K562 (cell line): ENCODE results near the gene KRT6C. TPM values are rescaled to one million over a fixed set of nuclear protein-coding genes. Genes with fewer than 3 reads are reported as not detected.

Source experiments
- ATAC-seq: fragments of 200-7000 bp; cut with Tn5 transposase; 3 replicates; pipeline ENCODE4 v1.9.1; 2020; ENCODE audit warnings: moderate library complexity
- BruUV-seq: library from RNA; stranded (reverse); fragments of 400-500 nt; replicated peaks from 2 replicates; lab custom pipeline; 2021; lab: Mats Ljungman, UMichigan
- CTCF ChIA-PET: fragments of 300-600 bp; formaldehyde crosslinking; extraction: SDS; loops from one replicate; lab custom pipeline; 2021; ENCODE audit warnings: low intra/inter-chr PET ratio; lab: Yijun Ruan, JAX
- POLR2A ChIA-PET: fragments of 300-600, 350-650 bp; sonication (Branson Sonifier 250); formaldehyde crosslinking; extraction: SDS; loops from one replicate; lab custom pipeline; 2021; ENCODE audit warnings: antibody characterized with exemption, inconsistent platforms; lab: Yijun Ruan, JAX
- DNase-seq, 4 experiments: peaks; one replicate each; pipeline versions ENCODE4 v3.0.0 to v3.0.0-alpha.2; 2011 to 2018; ENCODE audit warnings: low spot score in 3 of 4, mixed read lengths in 3 of 4; ENCODE audit errors: extremely low read depth in 1 of 4
- FAIRE-seq: peaks from 2 replicates; lab custom pipeline; 2011; peaks lifted over from hg19 to GRCh38; lab: Jason Lieb, UNC
- H2AFZ ChIP-seq: 2 replicates; pipeline ENCODE4 v1.6.0; 2011; ENCODE audit warnings: low read depth, low read length, control low read depth, inconsistent platforms
- H3K27ac ChIP-seq: fragments of 200-600 bp; 3 replicates; pipeline ENCODE4 v1.8.0; 2011; ENCODE audit warnings: low read depth, mild to moderate bottlenecking, control low read depth, inconsistent platforms, low read length, moderate library complexity, mixed read lengths; ENCODE audit errors: extremely low read depth
- H3K27me3 ChIP-seq, 2 experiments: fragments of 300-600 bp in 1 of 2; 2 replicates in 1 of 2; 3 replicates in 1 of 2; pipeline versions ENCODE4 v1.6.0 to v1.8.0; 2011; ENCODE audit warnings: inconsistent platforms in 2 of 2, low read length in 2 of 2, mild to moderate bottlenecking in 1 of 2, mixed read lengths in 1 of 2, moderate library complexity in 1 of 2; ENCODE audit not compliant: control insufficient read depth in 2 of 2, insufficient read depth in 2 of 2
- H3K36me3 ChIP-seq: fragments of 300-600 bp; 3 replicates; pipeline ENCODE4 v1.8.0; 2011; ENCODE audit warnings: mild to moderate bottlenecking, low read length, inconsistent platforms; ENCODE audit not compliant: control insufficient read depth, insufficient read depth
- H3K4me1 ChIP-seq, 2 experiments: fragments of 200-600 bp in 1 of 2; replicated peaks in 1 of 2; 2 replicates in 1 of 2; 3 replicates in 1 of 2; pipeline versions ENCODE4 v1.5.1 to v1.8.0; 2011; ENCODE audit warnings: inconsistent platforms in 2 of 2, low read length in 2 of 2, mild to moderate bottlenecking in 1 of 2, mixed read lengths in 1 of 2, moderate library complexity in 1 of 2; ENCODE audit not compliant: control insufficient read depth in 2 of 2, insufficient read depth in 2 of 2
- H3K4me2 ChIP-seq: 2 replicates; pipeline ENCODE4 v1.6.1; 2011; ENCODE audit warnings: low read length, control low read depth, inconsistent platforms, mixed read lengths; ENCODE audit not compliant: insufficient read depth
- H3K4me3 ChIP-seq: fragments of 200-600 bp; sonication (generic), shearing (Covaris generic); 2 replicates; pipeline ENCODE4 v1.5.1; 2016; ENCODE audit warnings: control low read depth, inconsistent platforms
- H3K79me2 ChIP-seq: fragments of 200-600 bp; 3 replicates; pipeline ENCODE4 v1.8.0; 2011; ENCODE audit warnings: low read length, inconsistent platforms; ENCODE audit not compliant: control insufficient read depth, insufficient read depth
- H3K9ac ChIP-seq, 2 experiments: 2 replicates each; pipeline versions ENCODE4 v1.6.0 to v1.6.1; 2011; ENCODE audit warnings: low read depth in 2 of 2, low read length in 2 of 2, control low read depth in 1 of 2, inconsistent platforms in 1 of 2, mild to moderate bottlenecking in 1 of 2, mixed read lengths in 1 of 2; ENCODE audit not compliant: insufficient read depth in 1 of 2
- H3K9me1 ChIP-seq: one replicate; pipeline ENCODE4 v1.6.0; 2011; ENCODE audit warnings: inconsistent platforms, mild to moderate bottlenecking, low read length, moderate library complexity; ENCODE audit not compliant: control insufficient read depth, insufficient read depth
- H3K9me3 ChIP-seq: replicated peaks from 2 replicates; pipeline ENCODE4 v1.5.1; 2011; ENCODE audit warnings: low read depth, low read length, inconsistent platforms; ENCODE audit not compliant: control insufficient read depth, insufficient read depth
- H4K20me1 ChIP-seq: replicated peaks from 2 replicates; pipeline ENCODE4 v1.6.1; 2011; ENCODE audit warnings: low read length, inconsistent platforms, mixed read lengths; ENCODE audit not compliant: control insufficient read depth, insufficient read depth
- CEBPB ChIP-seq: fragments of 450-650 bp; IDR thresholded peaks from 2 replicates; pipeline ENCODE4 v1.6.1; 2016; ENCODE audit warnings: missing genetic modification characterization, missing compliant biosample characterization
- FOXA3 ChIP-seq, 2 experiments: fragments of 450-650 bp in 1 of 2; sonication (generic) in 1 of 2; formaldehyde crosslinking; IDR thresholded peaks in 1 of 2; conservative IDR thresholded peaks in 1 of 2; 2 replicates each; pipeline versions ENCODE4 v1.4.0 to v1.8.0; 2020 to 2022; ENCODE audit warnings: mild to moderate bottlenecking in 2 of 2, missing genetic modification reagents in 1 of 2
- FOXP1 ChIP-seq: sonication (generic); formaldehyde crosslinking; IDR thresholded peaks from 2 replicates; pipeline ENCODE4 v1.8.0; 2022; ENCODE audit warnings: mild to moderate bottlenecking, missing genetic modification reagents
- HDGF ChIP-seq: fragments of 450-650 bp; IDR thresholded peaks from 2 replicates; pipeline ENCODE4 v1.6.1; 2016
- HEY1 ChIP-seq: fragments of 250-450 bp; sonication (Bioruptor Pico); IDR thresholded peaks from 2 replicates; pipeline ENCODE4 v1.5.0; 2020; ENCODE audit warnings: mild to moderate bottlenecking, moderate library complexity, borderline replicate concordance
- KLF6 ChIP-seq: fragments of 250-450 bp; sonication (Bioruptor Pico); IDR thresholded peaks from 2 replicates; pipeline ENCODE4 v1.4.0; 2020; ENCODE audit warnings: mild to moderate bottlenecking, moderate library complexity, borderline replicate concordance
- MBD2 ChIP-seq: sonication (generic); IDR thresholded peaks from 2 replicates; pipeline ENCODE4 v1.6.1; 2016; ENCODE audit warnings: low read depth, borderline replicate concordance
- MYNN ChIP-seq, 2 experiments: sonication (generic); formaldehyde crosslinking in 1 of 2; IDR thresholded peaks; 2 replicates each; pipeline versions ENCODE4 v1.5.0 to v1.6.1; 2016 to 2020; ENCODE audit warnings: antibody characterized with exemption in 1 of 2, missing genetic modification reagents in 1 of 2
- NCOA2 ChIP-seq, 2 experiments: fragments of 450-650 bp; IDR thresholded peaks; 2 replicates each; pipeline ENCODE4 v1.6.1; 2018; ENCODE audit warnings: mild to moderate bottlenecking in 2 of 2, moderate library complexity in 1 of 2; ENCODE audit not compliant: partially characterized antibody in 2 of 2
- RB1 ChIP-seq: fragments of 450-650 bp; IDR thresholded peaks from 2 replicates; pipeline ENCODE4 v1.6.1; 2017; ENCODE audit warnings: low read depth, mild to moderate bottlenecking
- SREBF1 ChIP-seq: fragments of 150-350 bp; IDR thresholded peaks from 2 replicates; pipeline ENCODE4 v1.6.1; 2014; ENCODE audit warnings: antibody characterized with exemption, low read depth, low read length, borderline replicate concordance
- TAF7 ChIP-seq: fragments of 450-650 bp; IDR thresholded peaks from 2 replicates; pipeline ENCODE4 v1.6.1; 2016; ENCODE audit warnings: missing genetic modification characterization, missing compliant biosample characterization
- TEAD4 ChIP-seq, 2 experiments: sonication (generic) in 1 of 2; formaldehyde crosslinking in 1 of 2; IDR thresholded peaks; 2 replicates each; pipeline versions ENCODE4 v1.6.1 to v1.8.0; 2012 to 2022; ENCODE audit warnings: borderline replicate concordance in 1 of 2, inconsistent platforms in 1 of 2, low read length in 1 of 2, mild to moderate bottlenecking in 1 of 2, missing genetic modification reagents in 1 of 2
- ZNF23 ChIP-seq: fragments of 250-450 bp; sonication (Bioruptor Pico); IDR thresholded peaks from 2 replicates; pipeline ENCODE4 v1.4.0; 2020; ENCODE audit warnings: mild to moderate bottlenecking
- ZNF445 ChIP-seq: fragments of 250-450 bp; sonication (Bioruptor Pico); IDR thresholded peaks from 2 replicates; pipeline ENCODE4 v1.4.0; 2020; ENCODE audit warnings: low read depth, mild to moderate bottlenecking, moderate library complexity
- WGBS: fragments of 100-300 bp; shearing (Covaris generic); methylation state at CpG from one replicate; pipeline ENCODE4 v1.1.6; 2016; ENCODE audit warnings: low coverage, mixed read lengths; ENCODE audit not compliant: insufficient coverage; ENCODE audit errors: missing lambda C conversion rate; 5-methylcytosine and 5-hydroxymethylcytosine counted together
- in situ Hi-C: fragments of 300-500 bp; cut with MboI; formaldehyde crosslinking; loops from 4 replicates; pipeline ENCODE4 v1.15.0; 2018; ENCODE audit warnings: inconsistent platforms, mixed read lengths
- intact Hi-C: fragments of 100-400 bp; cut with micrococcal nuclease; formaldehyde crosslinking; loops from 2 replicates; pipeline ENCODE4 v1.14.2; 2022
- polyA plus RNA-seq, 8 experiments: library from polyadenylated mRNA; depleted of rRNA in 4 of 8; stranded (reverse) in 5 of 8; unstranded in 3 of 8; fragments of >200 nt; fragmentation: Nextera tagmentation in 2 of 8; fragmentation: Illumina TruSeq in 1 of 8; extraction: Ambion mirVana in 2 of 8; extraction: Trizol in 1 of 8; gene quantifications; 2 replicates each; pipeline versions ENCODE4 v1.2.1 to v1.2.3, GENCODE V29; 2011 to 2014; ENCODE audit warnings: inconsistent platforms in 1 of 8, missing spikeins in 1 of 8
- total RNA-seq, 7 experiments: library from RNA; depleted of rRNA in 6 of 7; stranded (reverse); fragments of >200 nt in 6 of 7; fragmentation: Illumina TruSeq in 2 of 7; extraction: Trizol in 2 of 7; gene quantifications; 2 replicates each; pipeline versions ENCODE4 v1.2.1 to v1.2.3, GENCODE V29; 2011 to 2021; ENCODE audit warnings: low replicate concordance in 1 of 7
- TF ChIP-seq, protein P1 (sequence below): fragments of 450-650 bp; formaldehyde crosslinking; conservative IDR thresholded peaks from 2 replicates; pipeline ENCODE4 v1.4.0; 2022; ENCODE audit warnings: mild to moderate bottlenecking, missing genetic modification characterization
- TF ChIP-seq, protein P2 (sequence below), 3 experiments: IDR thresholded peaks in 2 of 3; conservative IDR thresholded peaks in 1 of 3; 2 replicates each; pipeline ENCODE4 v1.5.1; 2011 to 2012; ENCODE audit warnings: low read length in 3 of 3, mild to moderate bottlenecking in 3 of 3, control low read depth in 2 of 3, improper control_type of control experiment in 1 of 3, inconsistent platforms in 1 of 3, low read depth in 1 of 3, mixed read lengths in 1 of 3, moderate library complexity in 1 of 3; ENCODE audit not compliant: insufficient read depth in 2 of 3

Gene KRT6C
- total and polyA plus RNA-seq, 9 of the 15 experiments (the other 6 are each of a cell fraction or from before 2014, with no cell fraction given): not detected

DNA sequence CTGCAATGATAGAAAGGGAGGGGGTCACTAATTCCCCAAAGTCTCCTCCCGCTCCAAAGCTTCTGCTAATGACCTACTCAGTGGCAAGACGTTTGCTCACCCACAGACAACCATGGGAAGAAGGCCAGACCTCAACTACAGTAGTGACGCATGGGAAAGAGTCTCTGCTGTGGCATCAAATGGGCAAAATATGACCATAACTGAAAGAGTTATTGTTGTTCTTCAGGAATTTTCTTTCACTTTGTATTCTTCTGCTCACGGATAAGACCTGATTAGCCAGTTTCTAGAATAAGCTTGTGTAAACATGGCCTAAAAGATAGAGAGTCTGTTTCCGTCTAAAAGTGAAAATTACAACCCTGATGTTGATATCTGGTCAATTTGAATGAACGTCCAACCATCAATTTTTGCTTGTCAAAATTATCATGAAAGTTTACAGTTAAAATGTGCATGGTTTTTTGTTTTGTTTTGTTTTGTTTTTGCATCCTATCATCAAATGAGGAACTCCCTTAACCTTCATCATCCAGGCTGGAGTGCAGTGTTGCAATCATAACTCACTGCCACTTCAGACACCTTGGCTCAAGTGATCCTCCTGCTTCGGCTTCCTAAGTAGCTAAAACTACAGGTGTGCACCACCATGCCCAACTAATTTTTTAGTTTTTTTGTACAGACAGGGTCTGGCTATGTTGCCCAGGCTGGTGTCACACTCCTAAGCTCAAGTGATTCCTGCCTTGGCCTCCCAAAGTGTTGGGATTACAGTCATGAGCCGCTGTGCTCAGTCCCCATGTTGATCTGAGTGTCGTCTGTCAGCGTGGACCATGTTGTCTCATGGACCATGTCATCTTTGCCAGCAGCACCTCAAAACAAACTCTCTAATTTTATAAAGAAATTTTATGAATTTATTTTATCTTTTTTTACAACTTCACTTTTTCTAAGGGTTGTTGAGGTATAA lies 28.7 kb downstream of the KRT6C start (continued):
- TF ChIP-seq FOXA3 (CRISPR knock-in tag; conservative IDR thresholded peaks at IDR 0.05 in 1 of 2, IDR thresholded peaks at IDR 0.05 in 1 of 2) (0 out of 4 replicates have a peak, but pooled peaks of 1 of the 2 experiments have one; percentile 9), ZNF445 (CRISPR knock-in tag) (no peak), CEBPB (peak; percentile 16; the same call in 1 of the 2 replicates)

DNA sequence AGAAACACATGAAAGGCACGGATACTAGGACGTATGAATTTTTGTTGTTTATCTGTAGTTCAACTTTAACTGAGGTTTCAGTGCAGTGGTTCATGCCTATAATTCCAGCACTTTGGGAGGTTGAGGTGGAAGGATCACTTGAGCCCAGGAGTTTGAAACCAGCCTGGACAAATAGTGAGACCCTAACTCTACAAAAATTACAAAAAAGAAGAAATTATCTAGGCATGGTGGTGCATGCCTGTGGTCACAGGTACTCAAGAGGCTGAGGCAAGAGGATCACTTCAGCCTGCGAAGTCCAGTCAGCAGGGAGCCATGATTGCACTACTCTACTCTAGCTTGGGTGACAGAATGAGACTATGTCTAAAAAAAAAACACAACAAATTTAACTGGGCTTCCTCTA lies 29.6 kb downstream of the KRT6C start:
- Histone ChIP-seq H3K36me3 (no peaks in the 10 kb centered on the region), H3K79me2 (no peaks in the 10 kb centered on the region), H3K4me1 (no peaks in the 10 kb centered on the region), H3K9me1 (no peaks in the 10 kb centered on the region), H3K9me3 (no peaks in the 10 kb centered on the region), H3K9ac (no peak overlapping the region), H2AFZ (no peak overlapping the region), H3K27ac (no peak overlapping the region), H3K4me2 (no peak overlapping the region), H4K20me1 (no peaks in the 10 kb centered on the region; the same call in 1 of the 2 replicates), H3K4me3 (no peak overlapping the region), H3K27me3 (peaks cover 2 to 41% of the 10 kb centered on the region in 2 experiments; a peak in 4 of 5 replicates)
- ATAC-seq: no peak
- no peak for DNase-seq
- FAIRE-seq: no peak
- BruUV-seq: no TSS peak
- ChIA-PET POLR2A (no interaction called here), CTCF (no interaction called here)
- in situ Hi-C loops (no loop called here), intact Hi-C loops (no loop called here)
- 0% methylated on average over 3 of the region's 3 CpGs for WGBS
- TF ChIP-seq TEAD4 (IDR thresholded peaks at IDR 0.05; ENCODE audit: low read length) (no peak), TEAD4 (CRISPR knock-in tag; IDR thresholded peaks at IDR 0.05; ENCODE audit: borderline replicate concordance) (no peak), ZNF23 (CRISPR knock-in tag) (no peak), SREBF1 (no peak), HEY1 (CRISPR knock-in tag) (no peak), RB1 (no peak), HDGF (no peak), NCOA2 (IDR thresholded peaks at IDR 0.05; ENCODE audit: partially characterized antibody in 2 of 2) (no peak), MYNN (IDR thresholded peaks at IDR 0.05) (no peak), MYNN (CRISPR knock-in tag; IDR thresholded peaks at IDR 0.05) (no peak), TAF7 (no peak), MBD2 (no peak), FOXP1 (CRISPR knock-in tag) (no peak), KLF6 (CRISPR knock-in tag) (no peak)
- TF ChIP-seq, protein P1, sequence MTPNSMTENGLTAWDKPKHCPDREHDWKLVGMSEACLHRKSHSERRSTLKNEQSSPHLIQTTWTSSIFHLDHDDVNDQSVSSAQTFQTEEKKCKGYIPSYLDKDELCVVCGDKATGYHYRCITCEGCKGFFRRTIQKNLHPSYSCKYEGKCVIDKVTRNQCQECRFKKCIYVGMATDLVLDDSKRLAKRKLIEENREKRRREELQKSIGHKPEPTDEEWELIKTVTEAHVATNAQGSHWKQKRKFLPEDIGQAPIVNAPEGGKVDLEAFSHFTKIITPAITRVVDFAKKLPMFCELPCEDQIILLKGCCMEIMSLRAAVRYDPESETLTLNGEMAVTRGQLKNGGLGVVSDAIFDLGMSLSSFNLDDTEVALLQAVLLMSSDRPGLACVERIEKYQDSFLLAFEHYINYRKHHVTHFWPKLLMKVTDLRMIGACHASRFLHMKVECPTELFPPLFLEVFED: no peak
- TF ChIP-seq, protein P2, sequence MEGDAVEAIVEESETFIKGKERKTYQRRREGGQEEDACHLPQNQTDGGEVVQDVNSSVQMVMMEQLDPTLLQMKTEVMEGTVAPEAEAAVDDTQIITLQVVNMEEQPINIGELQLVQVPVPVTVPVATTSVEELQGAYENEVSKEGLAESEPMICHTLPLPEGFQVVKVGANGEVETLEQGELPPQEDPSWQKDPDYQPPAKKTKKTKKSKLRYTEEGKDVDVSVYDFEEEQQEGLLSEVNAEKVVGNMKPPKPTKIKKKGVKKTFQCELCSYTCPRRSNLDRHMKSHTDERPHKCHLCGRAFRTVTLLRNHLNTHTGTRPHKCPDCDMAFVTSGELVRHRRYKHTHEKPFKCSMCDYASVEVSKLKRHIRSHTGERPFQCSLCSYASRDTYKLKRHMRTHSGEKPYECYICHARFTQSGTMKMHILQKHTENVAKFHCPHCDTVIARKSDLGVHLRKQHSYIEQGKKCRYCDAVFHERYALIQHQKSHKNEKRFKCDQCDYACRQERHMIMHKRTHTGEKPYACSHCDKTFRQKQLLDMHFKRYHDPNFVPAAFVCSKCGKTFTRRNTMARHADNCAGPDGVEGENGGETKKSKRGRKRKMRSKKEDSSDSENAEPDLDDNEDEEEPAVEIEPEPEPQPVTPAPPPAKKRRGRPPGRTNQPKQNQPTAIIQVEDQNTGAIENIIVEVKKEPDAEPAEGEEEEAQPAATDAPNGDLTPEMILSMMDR (IDR thresholded peaks at IDR 0.05 in 2 of 3, conservative IDR thresholded peaks at IDR 0.05 in 1 of 3; ENCODE audit: insufficient read depth in 2 of 3, low read depth in 1 of 3, low read length in 3 of 3): no peak
